ENCODE data around the gene HSD17B1.
A peak's percentile ranks its signal among the peaks of the same experiment; 100 is the strongest.

The HSD17B1 gene

GRCh38 chr17:42577532-42578281 lies 25.0 kb downstream of the HSD17B1 start, which contains the start of gene PSMC3IP:
Gene PSMC3IP (minus strand): TSS chr17:42577729. CDS start chr17:42577686, 43 bp downstream.
- peak within 1 kb of the TSS; percentile 3 for H2AFZ ChIP-seq (ENCODE audit: low read depth, low read length)
- H2BK120ac ChIP-seq (ENCODE audit: low read depth, low read length), result no peak within 1 kb of the TSS
- H3K27ac ChIP-seq (ENCODE audit: low read length, poor library complexity, severe bottlenecking), result peak within 1 kb of the TSS; percentile 66
- peak within 1 kb of the TSS; percentile 14 to 17 for H3K18ac ChIP-seq (ENCODE audit: low read depth in 1 of 2, low read length in 2 of 2)
- H3K36me3 ChIP-seq (ENCODE audit: control insufficient read depth in 1 of 2, insufficient read depth in 2 of 2, low read depth in 1 of 2, low read length in 2 of 2), result peaks cover 47 to 64% of the 10 kb centered on the region in 2 experiments
- peak within 1 kb of the TSS; percentile 96 for H3K9ac ChIP-seq (ENCODE audit: low read length)
- no peaks in the 10 kb centered on the region for H3K27me3 ChIP-seq (ENCODE audit: control insufficient read depth in 1 of 2, insufficient read depth in 1 of 2, low read length in 2 of 2)
- no peaks in the 10 kb centered on the region for H3K9me3 ChIP-seq (ENCODE audit: control insufficient read depth, low read length)
- DNase-seq, result peak; percentile 96
- peak within 1 kb of the TSS; percentile 43 for H4K8ac ChIP-seq (ENCODE audit: low read length)
- H2AK5ac ChIP-seq (ENCODE audit: low read length, severe bottlenecking), result no peak within 1 kb of the TSS
- no peak within 1 kb of the TSS for H2BK12ac ChIP-seq (ENCODE audit: low read length in 2 of 2)
- under 1% methylated on average over 52 of the region's 52 CpGs for WGBS
- H3K4me2 ChIP-seq (ENCODE audit: low read length, poor library complexity, severe bottlenecking), result peak within 1 kb of the TSS; percentile 98
- peaks cover 5% of the 10 kb centered on the region for H3K4me1 ChIP-seq (ENCODE audit: control insufficient read depth, insufficient read depth, low read depth, low read length)
- H2BK15ac ChIP-seq (ENCODE audit: low read depth, poor library complexity, severe bottlenecking), result no peak within 1 kb of the TSS
- H3K4me3 ChIP-seq (ENCODE audit: insufficient read depth in 1 of 2, low read depth in 1 of 2, low read length in 2 of 2), result peak within 1 kb of the TSS; percentile 53 to 98
- H2BK5ac ChIP-seq (ENCODE audit: low read depth, low read length, poor library complexity, severe bottlenecking), result no peak within 1 kb of the TSS
- H4K91ac ChIP-seq (ENCODE audit: low read length), result peak within 1 kb of the TSS; percentile 9
- peak within 1 kb of the TSS in 1 of 2 experiments; percentile 19 for H3K14ac ChIP-seq (ENCODE audit: low read length in 2 of 2)
- no peak within 1 kb of the TSS for H3K23ac ChIP-seq (ENCODE audit: low read length in 2 of 2)
- H3K4ac ChIP-seq (ENCODE audit: low read depth in 1 of 2, low read length in 2 of 2), result peak within 1 kb of the TSS; percentile 40 to 57
- peaks cover 27% of the 10 kb centered on the region for H3K79me1 ChIP-seq (replicated peaks; ENCODE audit: low read length, poor library complexity, severe bottlenecking)

- Histone ChIP-seq H3K4me3 (ENCODE audit: insufficient read depth in 1 of 2, low read depth in 1 of 2, low read length in 2 of 2) (peak overlapping the region; percentile 53 to 98), H3K23ac (ENCODE audit: low read length in 2 of 2) (no peak overlapping the region), H3K36me3 (ENCODE audit: control insufficient read depth in 1 of 2, insufficient read depth in 2 of 2, low read depth in 1 of 2, low read length in 2 of 2) (peaks cover 43 to 64% of the 10 kb centered on the region in 2 experiments), H4K91ac (ENCODE audit: low read length) (no peak overlapping the region), H3K79me1 (replicated peaks; ENCODE audit: low read length, poor library complexity, severe bottlenecking) (peaks cover 25% of the 10 kb centered on the region), H3K4ac (ENCODE audit: low read depth in 1 of 2, low read length in 2 of 2) (peak overlapping the region; percentile 19 to 57), H2BK5ac (ENCODE audit: low read depth, low read length, poor library complexity, severe bottlenecking) (no peak overlapping the region), H3K18ac (ENCODE audit: low read depth in 1 of 2, low read length in 2 of 2) (peak overlapping the region in 1 of 2 experiments; percentile 17), H3K4me1 (ENCODE audit: control insufficient read depth, insufficient read depth, low read depth, low read length) (peaks cover 5% of the 10 kb centered on the region), H2AFZ (ENCODE audit: low read depth, low read length) (no peak overlapping the region), H3K9me3 (ENCODE audit: control insufficient read depth, low read length) (no peaks in the 10 kb centered on the region), H3K9ac (ENCODE audit: low read length) (peak overlapping the region; percentile 96), H3K27ac (ENCODE audit: low read length, poor library complexity, severe bottlenecking) (peak overlapping the region; percentile 66), H3K27me3 (ENCODE audit: control insufficient read depth in 1 of 2, insufficient read depth in 1 of 2, low read length in 2 of 2) (no peaks in the 10 kb centered on the region), H2BK15ac (ENCODE audit: low read depth, poor library complexity, severe bottlenecking) (no peak overlapping the region), H2BK12ac (ENCODE audit: low read length in 2 of 2) (no peak overlapping the region), H3K4me2 (ENCODE audit: low read length, poor library complexity, severe bottlenecking) (peak overlapping the region; percentile 92), H2AK5ac (ENCODE audit: low read length, severe bottlenecking) (no peak overlapping the region), H3K14ac (ENCODE audit: low read length in 2 of 2) (no peak overlapping the region), H4K8ac (ENCODE audit: low read length) (peak overlapping the region; percentile 14), H2BK120ac (ENCODE audit: low read depth, low read length) (no peak overlapping the region)
- DNase-seq, result peak; percentile 84
- 1% methylated on average over 18 of the region's 20 CpGs for WGBS
Measured at GRCh38 chr17:42578282-42578869, 25.7 kb downstream of the HSD17B1 start.

GRCh38 chr17:42579794-42580551 lies 27.2 kb downstream of the HSD17B1 start:
- Histone ChIP-seq H3K9ac (ENCODE audit: low read length) (peak overlapping the region; percentile 10), H2BK120ac (ENCODE audit: low read depth, low read length) (no peak overlapping the region), H3K18ac (ENCODE audit: low read depth in 1 of 2, low read length in 2 of 2) (no peak overlapping the region), H3K4me3 (ENCODE audit: insufficient read depth in 1 of 2, low read depth in 1 of 2, low read length in 2 of 2) (no peak overlapping the region), H3K4me2 (ENCODE audit: low read length, poor library complexity, severe bottlenecking) (no peak overlapping the region), H3K9me3 (ENCODE audit: control insufficient read depth, low read length) (no peaks in the 10 kb centered on the region), H3K14ac (ENCODE audit: low read length in 2 of 2) (no peak overlapping the region), H4K8ac (ENCODE audit: low read length) (no peak overlapping the region), H2AFZ (ENCODE audit: low read depth, low read length) (no peak overlapping the region), H2BK12ac (ENCODE audit: low read length in 2 of 2) (no peak overlapping the region), H3K79me1 (replicated peaks; ENCODE audit: low read length, poor library complexity, severe bottlenecking) (peaks cover 21% of the 10 kb centered on the region), H3K27ac (ENCODE audit: low read length, poor library complexity, severe bottlenecking) (no peak overlapping the region), H3K36me3 (ENCODE audit: control insufficient read depth in 1 of 2, insufficient read depth in 2 of 2, low read depth in 1 of 2, low read length in 2 of 2) (peaks cover 45 to 65% of the 10 kb centered on the region in 2 experiments), H2AK5ac (ENCODE audit: low read length, severe bottlenecking) (no peak overlapping the region), H3K4ac (ENCODE audit: low read depth in 1 of 2, low read length in 2 of 2) (no peak overlapping the region), H3K4me1 (ENCODE audit: control insufficient read depth, insufficient read depth, low read depth, low read length) (peaks cover 5% of the 10 kb centered on the region), H3K23ac (ENCODE audit: low read length in 2 of 2) (no peak overlapping the region), H2BK15ac (ENCODE audit: low read depth, poor library complexity, severe bottlenecking) (no peak overlapping the region), H3K27me3 (ENCODE audit: control insufficient read depth in 1 of 2, insufficient read depth in 1 of 2, low read length in 2 of 2) (no peaks in the 10 kb centered on the region), H4K91ac (ENCODE audit: low read length) (no peak overlapping the region), H2BK5ac (ENCODE audit: low read depth, low read length, poor library complexity, severe bottlenecking) (no peak overlapping the region)
- no peak for DNase-seq
- WGBS, result 69% methylated on average over 2 of the region's 2 CpGs

All from mesenchymal stem cell (in vitro differentiated cells and primary cell).